ENCODE measurements around the gene SLC14A1. TPM values are rescaled to one million over a fixed set of nuclear protein-coding genes. Genes with fewer than 3 reads are reported as not detected.

Gene SLC14A1
- total RNA-seq, 2 experiments from 2014 or later, result 5.2 to 5.3 TPM

DNA sequence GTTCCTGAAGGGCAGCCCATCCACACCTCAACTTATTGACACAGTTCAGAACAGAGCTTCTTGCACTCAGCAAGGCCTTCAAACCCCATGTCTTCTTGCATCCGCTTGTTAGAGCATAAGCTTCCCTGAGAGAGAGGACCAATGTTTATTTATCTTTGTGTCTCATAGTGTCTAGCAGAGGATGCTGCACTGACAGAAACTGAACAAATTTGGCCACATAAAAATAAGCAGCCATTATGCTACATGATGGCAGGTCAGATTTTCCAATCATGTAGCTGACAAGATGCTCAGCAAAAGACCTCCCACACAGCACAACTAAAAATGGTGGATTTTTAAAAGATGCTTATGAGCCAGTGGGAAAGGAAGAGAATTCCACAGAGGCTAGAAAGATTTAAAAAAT is 63.4 kb downstream of the SLC14A1 start:
- no peaks in the 10 kb centered on the region for H3K36me3 Mint-ChIP-seq (ENCODE audit: low read depth)
- no peak overlapping the region for H3K27ac Mint-ChIP-seq
- H3K4me3 Mint-ChIP-seq, result no peak overlapping the region
- Histone ChIP-seq H3K9me3 (ENCODE audit: control insufficient read depth in 1 of 2, insufficient read depth in 1 of 2, low read length in 2 of 2) (no peaks in the 10 kb centered on the region), H3K27me3 (ENCODE audit: control insufficient read depth in 1 of 2, insufficient read depth in 2 of 2, low read length in 2 of 2) (no peaks in the 10 kb centered on the region), H3K27ac (ENCODE audit: low read depth in 1 of 2, low read length in 2 of 2) (no peak overlapping the region), H3K36me3 (ENCODE audit: insufficient read depth, low read length) (no peaks in the 10 kb centered on the region), H3K4me1 (ENCODE audit: insufficient read depth, low read length) (peaks cover 13% of the 10 kb centered on the region), H3K4me3 (ENCODE audit: low read length) (no peak overlapping the region)
- POLR2A ChIA-PET, result no interaction called here
- no peaks in the 10 kb centered on the region for H3K4me1 Mint-ChIP-seq (ENCODE audit: low read depth)
- no peak for ATAC-seq (ENCODE audit: poor library complexity)
- H3K27me3 Mint-ChIP-seq, result no peaks in the 10 kb centered on the region
- TF ChIP-seq, protein P1, sequence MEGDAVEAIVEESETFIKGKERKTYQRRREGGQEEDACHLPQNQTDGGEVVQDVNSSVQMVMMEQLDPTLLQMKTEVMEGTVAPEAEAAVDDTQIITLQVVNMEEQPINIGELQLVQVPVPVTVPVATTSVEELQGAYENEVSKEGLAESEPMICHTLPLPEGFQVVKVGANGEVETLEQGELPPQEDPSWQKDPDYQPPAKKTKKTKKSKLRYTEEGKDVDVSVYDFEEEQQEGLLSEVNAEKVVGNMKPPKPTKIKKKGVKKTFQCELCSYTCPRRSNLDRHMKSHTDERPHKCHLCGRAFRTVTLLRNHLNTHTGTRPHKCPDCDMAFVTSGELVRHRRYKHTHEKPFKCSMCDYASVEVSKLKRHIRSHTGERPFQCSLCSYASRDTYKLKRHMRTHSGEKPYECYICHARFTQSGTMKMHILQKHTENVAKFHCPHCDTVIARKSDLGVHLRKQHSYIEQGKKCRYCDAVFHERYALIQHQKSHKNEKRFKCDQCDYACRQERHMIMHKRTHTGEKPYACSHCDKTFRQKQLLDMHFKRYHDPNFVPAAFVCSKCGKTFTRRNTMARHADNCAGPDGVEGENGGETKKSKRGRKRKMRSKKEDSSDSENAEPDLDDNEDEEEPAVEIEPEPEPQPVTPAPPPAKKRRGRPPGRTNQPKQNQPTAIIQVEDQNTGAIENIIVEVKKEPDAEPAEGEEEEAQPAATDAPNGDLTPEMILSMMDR (IDR thresholded peaks at IDR 0.05), result no peak
- intact Hi-C loops (cut with DNase I, micrococcal nuclease), result no loop called here
- no peaks in the 10 kb centered on the region for H3K9me3 Mint-ChIP-seq
- CTCF ChIA-PET, result no interaction called here
- no peak for DNase-seq

DNA sequence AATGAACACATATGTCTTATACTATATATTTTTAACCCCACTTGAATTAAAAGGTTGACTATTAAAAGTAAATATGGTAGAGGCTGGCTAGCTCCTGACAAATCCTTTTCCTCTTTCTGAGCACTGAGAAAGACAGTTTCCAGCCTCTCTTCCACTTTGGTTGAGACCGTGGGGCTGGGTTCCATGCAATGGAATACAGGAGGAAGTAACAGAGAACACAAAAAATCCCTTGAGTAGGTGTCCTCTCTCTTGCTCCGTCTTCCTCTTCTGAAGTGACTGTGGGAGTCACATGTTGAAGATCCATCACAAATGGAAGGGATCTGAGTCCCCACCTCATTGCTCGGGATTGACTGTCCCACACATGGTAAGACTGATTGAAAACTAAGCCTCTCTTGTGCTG is 64.9 kb downstream of the SLC14A1 start:
- intact Hi-C loops (cut with DNase I, micrococcal nuclease), result no loop called here
- DNase-seq (no peak), ATAC-seq (ENCODE audit: poor library complexity) (no peak)
- Mint-ChIP-seq H3K27ac (no peak overlapping the region), H3K9me3 (peaks cover 5% of the 10 kb centered on the region), H3K27me3 (no peaks in the 10 kb centered on the region), H3K36me3 (ENCODE audit: low read depth) (no peaks in the 10 kb centered on the region), H3K4me1 (ENCODE audit: low read depth) (no peaks in the 10 kb centered on the region), H3K4me3 (no peak overlapping the region)
- POLR2A ChIA-PET, result no interaction called here
- H3K36me3 ChIP-seq (ENCODE audit: insufficient read depth, low read length), result no peaks in the 10 kb centered on the region
- H3K9me3 ChIP-seq (ENCODE audit: control insufficient read depth in 1 of 2, insufficient read depth in 1 of 2, low read length in 2 of 2), result no peaks in the 10 kb centered on the region
- CTCF ChIA-PET, result no interaction called here
- no peaks in the 10 kb centered on the region for H3K27me3 ChIP-seq (ENCODE audit: control insufficient read depth in 1 of 2, insufficient read depth in 2 of 2, low read length in 2 of 2)
- TF ChIP-seq, protein P1 (IDR thresholded peaks at IDR 0.05), result no peak
- H3K4me1 ChIP-seq (ENCODE audit: insufficient read depth, low read length), result peaks cover 12% of the 10 kb centered on the region
- no peak overlapping the region for H3K4me3 ChIP-seq (ENCODE audit: low read length)
- no peak overlapping the region for H3K27ac ChIP-seq (ENCODE audit: low read depth in 1 of 2, low read length in 2 of 2)

DNA sequence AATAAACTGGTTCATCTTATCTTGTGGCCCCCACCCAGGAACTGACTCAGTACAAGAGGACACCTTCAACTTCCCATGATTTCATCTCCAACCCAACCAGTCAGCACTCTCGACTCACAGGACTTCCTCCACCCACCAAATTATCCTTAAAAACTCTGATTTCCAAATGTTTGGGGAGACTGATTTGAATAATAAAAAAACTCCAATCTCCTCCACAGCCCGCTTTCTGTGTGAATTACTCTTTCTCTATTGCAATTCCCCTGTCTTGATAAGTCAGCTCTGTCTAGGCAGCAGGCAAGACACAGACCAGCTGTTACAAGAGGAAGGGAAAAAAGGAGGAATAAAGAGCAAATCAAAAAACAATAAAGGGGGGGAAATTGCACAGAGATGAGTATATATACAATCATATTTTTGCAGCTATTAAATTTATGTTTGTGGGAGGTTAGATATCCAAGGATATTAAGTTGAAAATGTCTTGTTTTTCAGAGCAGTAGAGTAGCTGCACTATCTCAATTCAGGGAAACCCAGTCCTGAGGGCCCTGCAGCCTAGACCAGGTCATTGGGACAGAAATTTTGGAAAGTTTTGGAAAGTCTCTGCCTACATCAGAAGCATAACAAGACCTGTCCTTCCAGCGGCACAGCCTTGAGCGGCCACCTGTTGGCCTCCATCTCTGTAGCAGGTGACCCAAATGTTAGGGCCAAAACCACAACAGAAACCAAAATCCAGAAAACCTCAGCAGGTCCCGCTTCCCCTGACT is 68.7 kb downstream of the SLC14A1 start:
- POLR2A ChIA-PET, result no interaction called here
- H3K4me3 Mint-ChIP-seq, result no peak overlapping the region
- Histone ChIP-seq H3K27ac (ENCODE audit: low read depth in 1 of 2, low read length in 2 of 2) (no peak overlapping the region), H3K4me1 (ENCODE audit: insufficient read depth, low read length) (no peaks in the 10 kb centered on the region), H3K4me3 (ENCODE audit: low read length) (no peak overlapping the region), H3K9me3 (ENCODE audit: control insufficient read depth in 1 of 2, insufficient read depth in 1 of 2, low read length in 2 of 2) (no peaks in the 10 kb centered on the region), H3K36me3 (ENCODE audit: insufficient read depth, low read length) (no peaks in the 10 kb centered on the region), H3K27me3 (ENCODE audit: control insufficient read depth in 1 of 2, insufficient read depth in 2 of 2, low read length in 2 of 2) (no peaks in the 10 kb centered on the region)
- no peaks in the 10 kb centered on the region for H3K27me3 Mint-ChIP-seq
- peaks cover 5% of the 10 kb centered on the region for H3K9me3 Mint-ChIP-seq
- intact Hi-C loops (cut with DNase I, micrococcal nuclease), result no loop called here
- CTCF ChIA-PET, result no interaction called here
- no peaks in the 10 kb centered on the region for H3K36me3 Mint-ChIP-seq (ENCODE audit: low read depth)
- ATAC-seq (ENCODE audit: poor library complexity) (no peak), DNase-seq (no peak)
- H3K4me1 Mint-ChIP-seq (ENCODE audit: low read depth), result no peaks in the 10 kb centered on the region
- no peak overlapping the region for H3K27ac Mint-ChIP-seq
- TF ChIP-seq, protein P1 (IDR thresholded peaks at IDR 0.05), result no peak
